ENCODE measurements around the gene ANKRD60.

ANKRD60 gene

GRCh38 chr20:58244517-58245030 lies 16.1 kb upstream of the ANKRD60 start:
- no peak overlapping the region for H2BK120ac ChIP-seq (ENCODE audit: low read depth, low read length)
- H2BK15ac ChIP-seq (ENCODE audit: low read depth, poor library complexity, severe bottlenecking) = no peak overlapping the region
- H2BK12ac ChIP-seq (ENCODE audit: low read length in 2 of 2) = no peak overlapping the region
- no peaks in the 10 kb centered on the region for H3K9me3 ChIP-seq (ENCODE audit: control insufficient read depth, low read length)
- no peak overlapping the region for H2BK5ac ChIP-seq (ENCODE audit: low read depth, low read length, poor library complexity, severe bottlenecking)
- peaks cover 0 to 12% of the 10 kb centered on the region in 2 experiments for H3K27me3 ChIP-seq (ENCODE audit: control insufficient read depth in 1 of 2, insufficient read depth in 1 of 2, low read length in 2 of 2)
- 87% methylated on average over 7 of the region's 7 CpGs for WGBS
- H3K36me3 ChIP-seq (ENCODE audit: control insufficient read depth in 1 of 2, insufficient read depth in 2 of 2, low read depth in 1 of 2, low read length in 2 of 2) = peaks cover 37 to 91% of the 10 kb centered on the region in 2 experiments
- peaks cover 23% of the 10 kb centered on the region for H3K79me1 ChIP-seq (replicated peaks; ENCODE audit: low read length, poor library complexity, severe bottlenecking)
- no peak overlapping the region for H2AK5ac ChIP-seq (ENCODE audit: low read length, severe bottlenecking)
- H3K9ac ChIP-seq (ENCODE audit: low read length) = no peak overlapping the region
- no peak overlapping the region for H3K27ac ChIP-seq (ENCODE audit: low read length, poor library complexity, severe bottlenecking)
- H3K4ac ChIP-seq (ENCODE audit: low read depth in 1 of 2, low read length in 2 of 2) = no peak overlapping the region
- peaks cover under 1% of the 10 kb centered on the region for H3K4me1 ChIP-seq (ENCODE audit: control insufficient read depth, insufficient read depth, low read depth, low read length)
- H3K23ac ChIP-seq (ENCODE audit: low read length in 2 of 2) = no peak overlapping the region
- H3K4me3 ChIP-seq (ENCODE audit: insufficient read depth in 1 of 2, low read depth in 1 of 2, low read length in 2 of 2) = no peak overlapping the region
- H3K4me2 ChIP-seq (ENCODE audit: low read length, poor library complexity, severe bottlenecking) = no peak overlapping the region
- DNase-seq = no peak
- H2AFZ ChIP-seq (ENCODE audit: low read depth, low read length) = no peak overlapping the region
- no peak overlapping the region for H3K14ac ChIP-seq (ENCODE audit: low read length in 2 of 2)
- H4K8ac ChIP-seq (ENCODE audit: low read length) = no peak overlapping the region
- no peak overlapping the region for H4K91ac ChIP-seq (ENCODE audit: low read length)
- no peak overlapping the region for H3K18ac ChIP-seq (ENCODE audit: low read depth in 1 of 2, low read length in 2 of 2)

GRCh38 chr20:58243653-58244410 lies 15.4 kb upstream of the ANKRD60 start:
- peaks cover 23% of the 10 kb centered on the region for H3K79me1 ChIP-seq (replicated peaks; ENCODE audit: low read length, poor library complexity, severe bottlenecking)
- no peak overlapping the region for H4K91ac ChIP-seq (ENCODE audit: low read length)
- DNase-seq = no peak
- peaks cover 2% of the 10 kb centered on the region for H3K4me1 ChIP-seq (ENCODE audit: control insufficient read depth, insufficient read depth, low read depth, low read length)
- H3K27me3 ChIP-seq (ENCODE audit: control insufficient read depth in 1 of 2, insufficient read depth in 1 of 2, low read length in 2 of 2) = peaks cover 0 to 14% of the 10 kb centered on the region in 2 experiments
- H3K18ac ChIP-seq (ENCODE audit: low read depth in 1 of 2, low read length in 2 of 2) = no peak overlapping the region
- H3K27ac ChIP-seq (ENCODE audit: low read length, poor library complexity, severe bottlenecking) = no peak overlapping the region
- H4K8ac ChIP-seq (ENCODE audit: low read length) = no peak overlapping the region
- H3K4ac ChIP-seq (ENCODE audit: low read depth in 1 of 2, low read length in 2 of 2) = no peak overlapping the region
- no peak overlapping the region for H3K9ac ChIP-seq (ENCODE audit: low read length)
- no peak overlapping the region for H2BK12ac ChIP-seq (ENCODE audit: low read length in 2 of 2)
- no peaks in the 10 kb centered on the region for H3K9me3 ChIP-seq (ENCODE audit: control insufficient read depth, low read length)
- H3K36me3 ChIP-seq (ENCODE audit: control insufficient read depth in 1 of 2, insufficient read depth in 2 of 2, low read depth in 1 of 2, low read length in 2 of 2) = peaks cover 42 to 94% of the 10 kb centered on the region in 2 experiments
- H2AFZ ChIP-seq (ENCODE audit: low read depth, low read length) = no peak overlapping the region
- H2BK15ac ChIP-seq (ENCODE audit: low read depth, poor library complexity, severe bottlenecking) = no peak overlapping the region
- WGBS = 86% methylated on average over 9 of the region's 9 CpGs
- H3K23ac ChIP-seq (ENCODE audit: low read length in 2 of 2) = no peak overlapping the region
- no peak overlapping the region for H2BK5ac ChIP-seq (ENCODE audit: low read depth, low read length, poor library complexity, severe bottlenecking)
- no peak overlapping the region for H3K4me2 ChIP-seq (ENCODE audit: low read length, poor library complexity, severe bottlenecking)
- no peak overlapping the region for H2AK5ac ChIP-seq (ENCODE audit: low read length, severe bottlenecking)
- no peak overlapping the region for H3K4me3 ChIP-seq (ENCODE audit: insufficient read depth in 1 of 2, low read depth in 1 of 2, low read length in 2 of 2)
- no peak overlapping the region for H3K14ac ChIP-seq (ENCODE audit: low read length in 2 of 2)
- H2BK120ac ChIP-seq (ENCODE audit: low read depth, low read length) = no peak overlapping the region

DNA sequence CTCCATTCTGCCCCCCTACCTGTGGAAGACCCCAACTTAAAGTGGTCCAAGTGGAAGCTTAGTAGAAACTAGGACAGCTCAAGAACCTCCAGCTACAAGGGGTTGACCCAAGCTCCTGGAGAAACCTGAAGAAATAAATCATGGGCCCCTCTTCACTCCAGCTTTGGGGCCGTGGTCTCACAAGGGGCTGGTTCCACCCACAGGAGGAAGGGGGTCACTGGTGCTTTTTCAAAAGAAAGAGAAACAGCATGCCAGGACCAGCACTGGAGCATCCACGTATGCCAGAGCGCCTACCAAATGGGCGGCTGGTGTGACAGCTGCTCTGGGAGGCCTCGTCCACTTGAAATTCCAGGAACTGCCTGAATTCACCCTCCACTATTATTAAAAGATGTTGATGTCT lies 14.4 kb upstream of the ANKRD60 start:
- no peaks in the 10 kb centered on the region for H3K9me3 ChIP-seq (ENCODE audit: control insufficient read depth, low read length)
- H3K27ac ChIP-seq (ENCODE audit: low read length, poor library complexity, severe bottlenecking) = no peak overlapping the region
- no peak overlapping the region for H3K23ac ChIP-seq (ENCODE audit: low read length in 2 of 2)
- no peak overlapping the region for H3K4ac ChIP-seq (ENCODE audit: low read depth in 1 of 2, low read length in 2 of 2)
- peaks cover 20% of the 10 kb centered on the region for H3K79me1 ChIP-seq (replicated peaks; ENCODE audit: low read length, poor library complexity, severe bottlenecking)
- H3K9ac ChIP-seq (ENCODE audit: low read length) = no peak overlapping the region
- H2BK12ac ChIP-seq (ENCODE audit: low read length in 2 of 2) = no peak overlapping the region
- H4K8ac ChIP-seq (ENCODE audit: low read length) = no peak overlapping the region
- WGBS = 88% methylated on average over 2 of the region's 5 CpGs
- no peak overlapping the region for H2AFZ ChIP-seq (ENCODE audit: low read depth, low read length)
- no peak overlapping the region for H4K91ac ChIP-seq (ENCODE audit: low read length)
- no peak overlapping the region for H2BK120ac ChIP-seq (ENCODE audit: low read depth, low read length)
- no peak overlapping the region for H3K18ac ChIP-seq (ENCODE audit: low read depth in 1 of 2, low read length in 2 of 2)
- H2BK5ac ChIP-seq (ENCODE audit: low read depth, low read length, poor library complexity, severe bottlenecking) = no peak overlapping the region
- H3K4me2 ChIP-seq (ENCODE audit: low read length, poor library complexity, severe bottlenecking) = no peak overlapping the region
- no peak overlapping the region for H3K4me3 ChIP-seq (ENCODE audit: insufficient read depth in 1 of 2, low read depth in 1 of 2, low read length in 2 of 2)
- peaks cover 2% of the 10 kb centered on the region for H3K4me1 ChIP-seq (ENCODE audit: control insufficient read depth, insufficient read depth, low read depth, low read length)
- peaks cover 44 to 87% of the 10 kb centered on the region in 2 experiments for H3K36me3 ChIP-seq (ENCODE audit: control insufficient read depth in 1 of 2, insufficient read depth in 2 of 2, low read depth in 1 of 2, low read length in 2 of 2)
- H3K14ac ChIP-seq (ENCODE audit: low read length in 2 of 2) = no peak overlapping the region
- DNase-seq = no peak
- H2BK15ac ChIP-seq (ENCODE audit: low read depth, poor library complexity, severe bottlenecking) = no peak overlapping the region
- peaks cover 0 to 14% of the 10 kb centered on the region in 2 experiments for H3K27me3 ChIP-seq (ENCODE audit: control insufficient read depth in 1 of 2, insufficient read depth in 1 of 2, low read length in 2 of 2)
- H2AK5ac ChIP-seq (ENCODE audit: low read length, severe bottlenecking) = no peak overlapping the region

- H2BK15ac ChIP-seq (ENCODE audit: low read depth, poor library complexity, severe bottlenecking) = no peak overlapping the region
- H3K4ac ChIP-seq (ENCODE audit: low read depth in 1 of 2, low read length in 2 of 2) = no peak overlapping the region
- no peak overlapping the region for H4K91ac ChIP-seq (ENCODE audit: low read length)
- H3K18ac ChIP-seq (ENCODE audit: low read depth in 1 of 2, low read length in 2 of 2) = no peak overlapping the region
- no peak overlapping the region for H2BK5ac ChIP-seq (ENCODE audit: low read depth, low read length, poor library complexity, severe bottlenecking)
- H3K9ac ChIP-seq (ENCODE audit: low read length) = no peak overlapping the region
- no peaks in the 10 kb centered on the region for H3K9me3 ChIP-seq (ENCODE audit: control insufficient read depth, low read length)
- H3K79me1 ChIP-seq (replicated peaks; ENCODE audit: low read length, poor library complexity, severe bottlenecking) = peaks cover 17% of the 10 kb centered on the region
- H3K4me2 ChIP-seq (ENCODE audit: low read length, poor library complexity, severe bottlenecking) = no peak overlapping the region
- WGBS = 92% methylated on average over 5 of the region's 6 CpGs
- no peak overlapping the region for H4K8ac ChIP-seq (ENCODE audit: low read length)
- DNase-seq = no peak
- H2BK120ac ChIP-seq (ENCODE audit: low read depth, low read length) = no peak overlapping the region
- H3K27me3 ChIP-seq (ENCODE audit: control insufficient read depth in 1 of 2, insufficient read depth in 1 of 2, low read length in 2 of 2) = peaks cover 0 to 14% of the 10 kb centered on the region in 2 experiments
- H2AFZ ChIP-seq (ENCODE audit: low read depth, low read length) = no peak overlapping the region
- H2AK5ac ChIP-seq (ENCODE audit: low read length, severe bottlenecking) = no peak overlapping the region
- no peak overlapping the region for H3K23ac ChIP-seq (ENCODE audit: low read length in 2 of 2)
- peaks cover 39 to 78% of the 10 kb centered on the region in 2 experiments for H3K36me3 ChIP-seq (ENCODE audit: control insufficient read depth in 1 of 2, insufficient read depth in 2 of 2, low read depth in 1 of 2, low read length in 2 of 2)
- H3K14ac ChIP-seq (ENCODE audit: low read length in 2 of 2) = no peak overlapping the region
- no peak overlapping the region for H3K27ac ChIP-seq (ENCODE audit: low read length, poor library complexity, severe bottlenecking)
- H2BK12ac ChIP-seq (ENCODE audit: low read length in 2 of 2) = no peak overlapping the region
- H3K4me1 ChIP-seq (ENCODE audit: control insufficient read depth, insufficient read depth, low read depth, low read length) = peaks cover 2% of the 10 kb centered on the region
- H3K4me3 ChIP-seq (ENCODE audit: insufficient read depth in 1 of 2, low read depth in 1 of 2, low read length in 2 of 2) = no peak overlapping the region
These were observed 13.5 kb upstream of the ANKRD60 start for GRCh38 chr20:58241766-58242465.
